ACC112 (cell line): Measurements from ENCODE around the gene JAG2.

Source experiments
- H2AFZ ChIP-seq: fragments of 200-600 bp; sonication (generic); one replicate; pipeline ENCODE4 v1.6.0; 2017; ENCODE audit warnings: antibody characterized with exemption, low read length; ENCODE audit not compliant: unreplicated experiment
- H3K27ac ChIP-seq: fragments of 200-600 bp; sonication (generic); 2 replicates; pipeline ENCODE4 v1.5.1; 2014; ENCODE audit warnings: low read depth, mild to moderate bottlenecking, antibody characterized with exemption, low read length, moderate library complexity
- H3K27me3 ChIP-seq: fragments of 200-600 bp; sonication (generic); 2 replicates; pipeline ENCODE4 v1.6.1; 2014; ENCODE audit warnings: mild to moderate bottlenecking, antibody characterized with exemption, low read length, moderate library complexity, mixed read lengths; ENCODE audit not compliant: insufficient read depth
- H3K36me3 ChIP-seq: fragments of 200-600 bp; sonication (generic); 2 replicates; pipeline ENCODE4 v1.6.1; 2016; ENCODE audit warnings: mild to moderate bottlenecking, antibody characterized with exemption, low read length, moderate library complexity, mixed read lengths; ENCODE audit not compliant: insufficient read depth
- H3K4me1 ChIP-seq: fragments of 200-600 bp; sonication (generic); one replicate; pipeline ENCODE4 v1.6.1; 2016; ENCODE audit warnings: low read length, mixed read lengths; ENCODE audit not compliant: insufficient read depth, unreplicated experiment, control insufficient read depth
- H3K4me3 ChIP-seq: fragments of 200-600 bp; sonication (generic); 2 replicates; pipeline ENCODE4 v1.5.1; 2014; ENCODE audit warnings: mild to moderate bottlenecking, low read depth, low read length
- H3K79me2 ChIP-seq: fragments of 200-600 bp; sonication (generic); one replicate; pipeline ENCODE4 v1.6.0; 2016; ENCODE audit warnings: low read length; ENCODE audit not compliant: control insufficient read depth, unreplicated experiment, insufficient read depth

JAG2 gene

DNA sequence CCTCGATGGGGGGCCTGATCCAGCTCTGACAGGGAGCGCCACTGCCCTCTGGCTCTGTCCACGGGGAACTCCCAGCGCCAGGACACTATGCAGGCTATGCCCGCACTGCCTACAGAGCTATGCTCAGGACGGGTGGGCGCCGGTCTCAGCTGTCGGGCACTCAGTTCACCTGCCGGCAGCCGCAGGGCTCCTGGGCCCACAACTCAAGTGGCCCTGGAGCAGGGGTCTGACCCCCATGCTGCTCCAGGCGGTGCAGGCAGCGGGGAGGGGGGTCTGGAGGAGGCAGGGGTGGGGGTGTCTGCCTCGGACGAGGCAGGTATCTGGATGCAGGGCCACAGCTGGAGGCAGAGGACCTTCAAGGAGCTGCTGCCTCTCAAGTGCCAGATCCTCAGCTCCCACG is 41.1 kb upstream of the JAG2 start:
- Histone ChIP-seq H2AFZ (no peak overlapping the region), H3K27ac (no peak overlapping the region), H3K79me2 (no peaks in the 10 kb centered on the region), H3K4me1 (peaks cover 12% of the 10 kb centered on the region), H3K36me3 (no peaks in the 10 kb centered on the region), H3K27me3 (no peaks in the 10 kb centered on the region), H3K4me3 (no peak overlapping the region)

- H3K4me1 ChIP-seq: peaks cover 18% of the 10 kb centered on the region
- no peaks in the 10 kb centered on the region for H3K36me3 ChIP-seq
- no peak overlapping the region for H3K4me3 ChIP-seq
- H2AFZ ChIP-seq: no peak overlapping the region
- no peaks in the 10 kb centered on the region for H3K79me2 ChIP-seq
- H3K27me3 ChIP-seq: no peaks in the 10 kb centered on the region
- H3K27ac ChIP-seq: no peak overlapping the region
These were observed 40.5 kb upstream of the JAG2 start for GRCh38 chr14:105209091-105209490.

GRCh38 chr14:105208738-105209075 is 40.1 kb upstream of the JAG2 start:
- Histone ChIP-seq H3K79me2 (no peaks in the 10 kb centered on the region), H3K4me1 (peaks cover 18% of the 10 kb centered on the region), H3K27ac (no peak overlapping the region)

GRCh38 chr14:105207996-105208737 is 39.6 kb upstream of the JAG2 start:
- Histone ChIP-seq H3K4me3 (no peak overlapping the region), H3K4me1 (peaks cover 19% of the 10 kb centered on the region), H3K79me2 (no peaks in the 10 kb centered on the region), H3K27ac (no peak overlapping the region), H3K27me3 (no peaks in the 10 kb centered on the region), H2AFZ (no peak overlapping the region), H3K36me3 (no peaks in the 10 kb centered on the region)

More at GRCh38 chr14:105208738-105209075, 40.1 kb upstream of the JAG2 start:
- no peaks in the 10 kb centered on the region for H3K36me3 ChIP-seq
- H3K27me3 ChIP-seq: no peaks in the 10 kb centered on the region
- no peak overlapping the region for H2AFZ ChIP-seq
- H3K4me3 ChIP-seq: no peak overlapping the region

- Histone ChIP-seq H3K4me3 (no peak overlapping the region), H3K36me3 (no peaks in the 10 kb centered on the region), H3K27ac (no peak overlapping the region), H3K27me3 (no peaks in the 10 kb centered on the region), H2AFZ (no peak overlapping the region), H3K4me1 (peaks cover 21% of the 10 kb centered on the region), H3K79me2 (no peaks in the 10 kb centered on the region)
These were observed 38.9 kb upstream of the JAG2 start for GRCh38 chr14:105207460-105207901.

DNA sequence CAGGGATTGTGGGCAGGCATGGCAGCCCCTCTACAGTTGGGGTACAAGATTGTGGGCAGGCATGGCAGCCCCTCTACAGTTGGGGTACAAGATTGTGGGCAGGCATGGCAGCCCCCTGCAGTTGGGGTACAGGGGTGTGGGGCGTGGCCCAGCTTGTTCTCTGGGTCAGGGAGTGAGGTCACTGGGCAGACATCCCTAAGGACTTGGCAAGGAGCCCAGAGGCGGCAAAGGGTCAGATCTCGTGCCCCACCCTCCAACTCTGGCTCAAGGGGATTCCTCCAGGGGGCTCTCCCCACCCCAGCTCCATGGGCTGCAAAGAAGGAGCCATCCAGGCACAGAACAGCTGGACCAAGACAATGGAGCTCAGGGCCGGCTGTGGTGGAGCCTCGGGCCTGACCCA is 38.3 kb upstream of the JAG2 start:
- no peak overlapping the region for H3K27ac ChIP-seq
- H3K4me3 ChIP-seq: no peak overlapping the region
- no peak overlapping the region for H2AFZ ChIP-seq
- H3K36me3 ChIP-seq: no peaks in the 10 kb centered on the region
- peaks cover 21% of the 10 kb centered on the region for H3K4me1 ChIP-seq
- no peaks in the 10 kb centered on the region for H3K27me3 ChIP-seq
- H3K79me2 ChIP-seq: no peaks in the 10 kb centered on the region

- no peaks in the 10 kb centered on the region for H3K36me3 ChIP-seq
- H3K4me1 ChIP-seq: peaks cover 21% of the 10 kb centered on the region
- no peak overlapping the region for H2AFZ ChIP-seq
- H3K27ac ChIP-seq: no peak overlapping the region
- no peaks in the 10 kb centered on the region for H3K27me3 ChIP-seq
- H3K79me2 ChIP-seq: no peaks in the 10 kb centered on the region
- no peak overlapping the region for H3K4me3 ChIP-seq
These were observed 37.2 kb upstream of the JAG2 start for GRCh38 chr14:105205673-105206208.

- no peak overlapping the region for H3K4me3 ChIP-seq
- H3K79me2 ChIP-seq: no peaks in the 10 kb centered on the region
- H3K4me1 ChIP-seq: peaks cover 21% of the 10 kb centered on the region
- H3K36me3 ChIP-seq: no peaks in the 10 kb centered on the region
- H3K27me3 ChIP-seq: no peaks in the 10 kb centered on the region
- no peak overlapping the region for H2AFZ ChIP-seq
- H3K27ac ChIP-seq: no peak overlapping the region
These were observed 36.5 kb upstream of the JAG2 start for GRCh38 chr14:105204931-105205672.

GRCh38 chr14:105204206-105204930 is 35.8 kb upstream of the JAG2 start:
- no peaks in the 10 kb centered on the region for H3K36me3 ChIP-seq

DNA sequence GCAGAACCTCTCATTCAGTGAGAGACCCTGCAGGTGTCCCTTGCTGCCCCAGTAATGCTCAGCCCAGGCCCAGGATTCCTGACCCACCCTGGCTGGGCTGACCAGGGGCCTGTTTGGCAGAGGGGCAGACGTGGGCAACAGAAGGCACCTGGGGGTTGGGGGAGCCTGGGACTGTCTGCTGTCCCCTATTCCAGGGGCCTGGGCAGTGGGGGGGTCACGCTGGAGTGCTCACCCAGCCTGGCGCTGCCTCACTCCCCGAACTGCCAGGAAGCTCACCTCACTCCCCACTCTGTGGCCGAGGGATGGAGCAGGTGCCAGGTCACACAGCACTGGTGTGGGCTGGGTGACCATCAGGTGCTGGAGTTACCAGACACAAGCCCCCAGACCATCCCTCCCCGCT is 35.1 kb upstream of the JAG2 start:
- Histone ChIP-seq H2AFZ (no peak overlapping the region), H3K4me1 (peaks cover 30% of the 10 kb centered on the region), H3K36me3 (no peaks in the 10 kb centered on the region), H3K27ac (no peak overlapping the region), H3K4me3 (no peak overlapping the region), H3K79me2 (no peaks in the 10 kb centered on the region), H3K27me3 (no peaks in the 10 kb centered on the region)

More at GRCh38 chr14:105204206-105204930, 35.8 kb upstream of the JAG2 start:
- H2AFZ ChIP-seq: no peak overlapping the region
- H3K27me3 ChIP-seq: no peaks in the 10 kb centered on the region
- H3K4me1 ChIP-seq: peaks cover 23% of the 10 kb centered on the region
- no peaks in the 10 kb centered on the region for H3K79me2 ChIP-seq
- H3K4me3 ChIP-seq: no peak overlapping the region
- H3K27ac ChIP-seq: no peak overlapping the region
